Measurements from ENCODE around the gene GALNT16. TPM values are rescaled to one million over a fixed set of nuclear protein-coding genes. Genes with fewer than 3 reads are reported as not detected.
"Not testable (repeated sequence)": the region's sequence is repeated elsewhere in the genome, so short reads cannot be mapped to it uniquely, and the experiment has no call there.

The GALNT16 gene
- total RNA-seq, 2 experiments from 2014 or later = not detected

GRCh38 chr14:69288956-69289705, 29.2 kb downstream of the GALNT16 start:
- no peaks in the 10 kb centered on the region for H3K4me1 Mint-ChIP-seq (ENCODE audit: low read depth)

GRCh38 chr14:69289811-69290520, 30.0 kb downstream of the GALNT16 start:
- Mint-ChIP-seq H3K27me3 (peaks cover 5% of the 10 kb centered on the region), H3K4me3 (no peak overlapping the region), H3K4me1 (ENCODE audit: low read depth) (no peaks in the 10 kb centered on the region), H3K27ac (no peak overlapping the region), H3K9me3 (no peaks in the 10 kb centered on the region), H3K36me3 (no peaks in the 10 kb centered on the region)
- ChIA-PET POLR2A (no interaction called here), CTCF (interaction anchor here (0.6 kb wide), 1 partner anchor 377 kb away, joined by 3 read pairs; no protein-coding TSS in a partner anchor)
- intact Hi-C loops (cut with micrococcal nuclease) = no loop called here
- DNase-seq = no peak

More at GRCh38 chr14:69288956-69289705, 29.2 kb downstream of the GALNT16 start:
- CTCF ChIA-PET = no interaction called here
- Mint-ChIP-seq H3K4me3 (no peak overlapping the region), H3K9me3 (no peaks in the 10 kb centered on the region), H3K36me3 (no peaks in the 10 kb centered on the region), H3K27me3 (peaks cover 5% of the 10 kb centered on the region), H3K27ac (no peak overlapping the region)
- DNase-seq = no peak
- intact Hi-C loops (cut with micrococcal nuclease) = no loop called here
- POLR2A ChIA-PET = no interaction called here

- CTCF ChIA-PET = interaction anchor here (0.6 to 1.0 kb wide), 3 partner anchors 101 to 378 kb away, joined by 3 read pairs; no protein-coding TSS in a partner anchor
- H3K9me3 Mint-ChIP-seq; H3K27ac Mint-ChIP-seq; DNase-seq; H3K4me3 Mint-ChIP-seq; H3K36me3 Mint-ChIP-seq; intact Hi-C loops (cut with micrococcal nuclease); POLR2A ChIA-PET; H3K4me1 Mint-ChIP-seq (ENCODE audit: low read depth); H3K27me3 Mint-ChIP-seq: not testable (repeated sequence)
Observed at GRCh38 chr14:69290881-69291280, 30.9 kb downstream of the GALNT16 start.

- no peaks in the 10 kb centered on the region for H3K27me3 Mint-ChIP-seq
- no peak overlapping the region for H3K27ac Mint-ChIP-seq
- ChIA-PET CTCF (interaction anchor here (0.6 to 1.0 kb wide), 2 partner anchors 101 to 257 kb away, joined by 3 read pairs; no protein-coding TSS in a partner anchor), POLR2A (no interaction called here)
- no peaks in the 10 kb centered on the region for H3K9me3 Mint-ChIP-seq
- intact Hi-C loops (cut with micrococcal nuclease) = no loop called here
- DNase-seq = no peak
- H3K4me1 Mint-ChIP-seq (ENCODE audit: low read depth) = no peaks in the 10 kb centered on the region
- H3K36me3 Mint-ChIP-seq = no peaks in the 10 kb centered on the region
- H3K4me3 Mint-ChIP-seq = no peak overlapping the region
Observed at GRCh38 chr14:69291396-69291795, 31.4 kb downstream of the GALNT16 start.

GRCh38 chr14:69291891-69292561, 32.1 kb downstream of the GALNT16 start:
- H3K36me3 Mint-ChIP-seq = no peaks in the 10 kb centered on the region
- no peak overlapping the region for H3K27ac Mint-ChIP-seq
- H3K27me3 Mint-ChIP-seq = no peaks in the 10 kb centered on the region
- POLR2A ChIA-PET = interaction anchor here (0.6 kb wide), 1 partner anchor 178 kb away, joined by 4 read pairs; no protein-coding TSS in a partner anchor
- CTCF ChIA-PET = no interaction called here
- H3K9me3 Mint-ChIP-seq = no peaks in the 10 kb centered on the region
- H3K4me1 Mint-ChIP-seq (ENCODE audit: low read depth) = no peaks in the 10 kb centered on the region
- no peak for DNase-seq
- no peak overlapping the region for H3K4me3 Mint-ChIP-seq
- intact Hi-C loops (cut with micrococcal nuclease) = no loop called here

- Mint-ChIP-seq H3K9me3 (no peaks in the 10 kb centered on the region), H3K27ac (no peak overlapping the region), H3K27me3 (no peaks in the 10 kb centered on the region), H3K36me3 (no peaks in the 10 kb centered on the region), H3K4me1 (ENCODE audit: low read depth) (no peaks in the 10 kb centered on the region), H3K4me3 (no peak overlapping the region)
- ChIA-PET CTCF (interaction anchor here (0.8 to 2.3 kb wide), 3 partner anchors 29 to 162 kb away, joined by 3 to 8 read pairs (median 3); no protein-coding TSS in a partner anchor), POLR2A (no interaction called here)
- intact Hi-C loops (cut with micrococcal nuclease) = no loop called here
- DNase-seq = no peak
Observed at GRCh38 chr14:69298131-69299071, 38.4 kb downstream of the GALNT16 start.

- intact Hi-C loops (cut with micrococcal nuclease) = no loop called here
- CTCF ChIA-PET = interaction anchor here (1.5 kb wide), 1 partner anchor 10 kb away, joined by 3 read pairs; no protein-coding TSS in a partner anchor
Observed at GRCh38 chr14:69299286-69300035, 39.5 kb downstream of the GALNT16 start.

GRCh38 chr14:69300601-69301221, 40.8 kb downstream of the GALNT16 start:
- no peak for DNase-seq
- CTCF ChIA-PET = interaction anchor here (1.5 kb wide), 1 partner anchor 9 kb away, joined by 3 read pairs; no protein-coding TSS in a partner anchor
- no peak overlapping the region for H3K4me3 Mint-ChIP-seq
- peaks cover 3% of the 10 kb centered on the region for H3K27me3 Mint-ChIP-seq
- H3K9me3 Mint-ChIP-seq = no peaks in the 10 kb centered on the region
- no peak overlapping the region for H3K27ac Mint-ChIP-seq
- H3K4me1 Mint-ChIP-seq (ENCODE audit: low read depth) = no peaks in the 10 kb centered on the region
- intact Hi-C loops (cut with micrococcal nuclease) = no loop called here
- no peaks in the 10 kb centered on the region for H3K36me3 Mint-ChIP-seq
- POLR2A ChIA-PET = no interaction called here

More at GRCh38 chr14:69299286-69300035, 39.5 kb downstream of the GALNT16 start:
- Mint-ChIP-seq H3K4me3 (no peak overlapping the region), H3K27ac (no peak overlapping the region), H3K27me3 (peaks cover 2% of the 10 kb centered on the region), H3K4me1 (ENCODE audit: low read depth) (no peaks in the 10 kb centered on the region), H3K36me3 (no peaks in the 10 kb centered on the region), H3K9me3 (no peaks in the 10 kb centered on the region)
- peak; percentile 14 for DNase-seq
- POLR2A ChIA-PET = no interaction called here

- DNase-seq = no peak
- POLR2A ChIA-PET = no interaction called here
- Mint-ChIP-seq H3K9me3 (no peaks in the 10 kb centered on the region), H3K27me3 (peaks cover 15% of the 10 kb centered on the region), H3K36me3 (no peaks in the 10 kb centered on the region), H3K27ac (no peak overlapping the region), H3K4me1 (ENCODE audit: low read depth) (no peaks in the 10 kb centered on the region), H3K4me3 (no peak overlapping the region)
- intact Hi-C loops (cut with micrococcal nuclease) = no loop called here
- CTCF ChIA-PET = interaction anchor here (1.2 kb wide), 1 partner anchor 60 kb away, joined by 3 read pairs; no protein-coding TSS in a partner anchor
Observed at GRCh38 chr14:69303086-69303485, 43.1 kb downstream of the GALNT16 start.

GRCh38 chr14:69312608-69313007, 52.6 kb downstream of the GALNT16 start:
- H3K27me3 Mint-ChIP-seq = peaks cover 14% of the 10 kb centered on the region
- no peaks in the 10 kb centered on the region for H3K36me3 Mint-ChIP-seq
- DNase-seq = no peak
- peaks cover 4% of the 10 kb centered on the region for H3K9me3 Mint-ChIP-seq
- H3K4me3 Mint-ChIP-seq = no peak overlapping the region
- intact Hi-C loops (cut with micrococcal nuclease) = no loop called here
- no peaks in the 10 kb centered on the region for H3K4me1 Mint-ChIP-seq (ENCODE audit: low read depth)
- CTCF ChIA-PET = no interaction called here
- H3K27ac Mint-ChIP-seq = no peak overlapping the region
- POLR2A ChIA-PET = no interaction called here

All from activated CD4-positive, alpha-beta memory T cell treated with anti-CD3 and anti-CD28 coated beads for 36 hours (primary cell).